ENCODE results near the gene STK33. TPM values are rescaled to one million over a fixed set of nuclear protein-coding genes. Genes with fewer than 3 reads are reported as not detected.

Gene STK33
- total RNA-seq, 1 experiment from 2014 or later, result 3.9 TPM

- ATAC-seq, result no peak
- CTCF ChIA-PET, result interaction anchor here (0.6 kb wide), 1 partner anchor 48 kb away, joined by 3 read pairs; no protein-coding TSS in a partner anchor
- H3K27me3 ChIP-seq (ENCODE audit: control insufficient read depth, insufficient read depth, low read length), result peaks cover 7% of the 10 kb centered on the region; the same call in 1 of the 2 replicates
These were observed 50.8 kb downstream of the STK33 start for GRCh38 chr11:8543278-8543677.

GRCh38 chr11:8541448-8541847, 52.6 kb downstream of the STK33 start:
- no peak for ATAC-seq
- H3K9me3 ChIP-seq (ENCODE audit: control insufficient read depth, insufficient read depth, low read depth, low read length), result no peaks in the 10 kb centered on the region
- no peak overlapping the region for H3K4me3 ChIP-seq (ENCODE audit: low read depth in 2 of 2, low read length in 2 of 2)
- H3K27ac ChIP-seq (ENCODE audit: low read length), result no peak overlapping the region
- BruUV-seq (replicated peaks), result no TSS peak
- ChIA-PET CTCF (no interaction called here), POLR2A (no interaction called here)
- TF ChIP-seq SIN3A (IDR thresholded peaks at IDR 0.05; ENCODE audit: borderline replicate concordance, insufficient read depth, low read depth, low read length) (no peak), POLR2AphosphoS5 (IDR thresholded peaks at IDR 0.05; ENCODE audit: low read depth, low read length) (no peak), TCF7L2 (IDR thresholded peaks at IDR 0.05; ENCODE audit: low read depth, low read length) (no peak)
- TF ChIP-seq, protein P1, sequence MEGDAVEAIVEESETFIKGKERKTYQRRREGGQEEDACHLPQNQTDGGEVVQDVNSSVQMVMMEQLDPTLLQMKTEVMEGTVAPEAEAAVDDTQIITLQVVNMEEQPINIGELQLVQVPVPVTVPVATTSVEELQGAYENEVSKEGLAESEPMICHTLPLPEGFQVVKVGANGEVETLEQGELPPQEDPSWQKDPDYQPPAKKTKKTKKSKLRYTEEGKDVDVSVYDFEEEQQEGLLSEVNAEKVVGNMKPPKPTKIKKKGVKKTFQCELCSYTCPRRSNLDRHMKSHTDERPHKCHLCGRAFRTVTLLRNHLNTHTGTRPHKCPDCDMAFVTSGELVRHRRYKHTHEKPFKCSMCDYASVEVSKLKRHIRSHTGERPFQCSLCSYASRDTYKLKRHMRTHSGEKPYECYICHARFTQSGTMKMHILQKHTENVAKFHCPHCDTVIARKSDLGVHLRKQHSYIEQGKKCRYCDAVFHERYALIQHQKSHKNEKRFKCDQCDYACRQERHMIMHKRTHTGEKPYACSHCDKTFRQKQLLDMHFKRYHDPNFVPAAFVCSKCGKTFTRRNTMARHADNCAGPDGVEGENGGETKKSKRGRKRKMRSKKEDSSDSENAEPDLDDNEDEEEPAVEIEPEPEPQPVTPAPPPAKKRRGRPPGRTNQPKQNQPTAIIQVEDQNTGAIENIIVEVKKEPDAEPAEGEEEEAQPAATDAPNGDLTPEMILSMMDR (IDR thresholded peaks at IDR 0.05), result no peak
- TF ChIP-seq, protein P2, sequence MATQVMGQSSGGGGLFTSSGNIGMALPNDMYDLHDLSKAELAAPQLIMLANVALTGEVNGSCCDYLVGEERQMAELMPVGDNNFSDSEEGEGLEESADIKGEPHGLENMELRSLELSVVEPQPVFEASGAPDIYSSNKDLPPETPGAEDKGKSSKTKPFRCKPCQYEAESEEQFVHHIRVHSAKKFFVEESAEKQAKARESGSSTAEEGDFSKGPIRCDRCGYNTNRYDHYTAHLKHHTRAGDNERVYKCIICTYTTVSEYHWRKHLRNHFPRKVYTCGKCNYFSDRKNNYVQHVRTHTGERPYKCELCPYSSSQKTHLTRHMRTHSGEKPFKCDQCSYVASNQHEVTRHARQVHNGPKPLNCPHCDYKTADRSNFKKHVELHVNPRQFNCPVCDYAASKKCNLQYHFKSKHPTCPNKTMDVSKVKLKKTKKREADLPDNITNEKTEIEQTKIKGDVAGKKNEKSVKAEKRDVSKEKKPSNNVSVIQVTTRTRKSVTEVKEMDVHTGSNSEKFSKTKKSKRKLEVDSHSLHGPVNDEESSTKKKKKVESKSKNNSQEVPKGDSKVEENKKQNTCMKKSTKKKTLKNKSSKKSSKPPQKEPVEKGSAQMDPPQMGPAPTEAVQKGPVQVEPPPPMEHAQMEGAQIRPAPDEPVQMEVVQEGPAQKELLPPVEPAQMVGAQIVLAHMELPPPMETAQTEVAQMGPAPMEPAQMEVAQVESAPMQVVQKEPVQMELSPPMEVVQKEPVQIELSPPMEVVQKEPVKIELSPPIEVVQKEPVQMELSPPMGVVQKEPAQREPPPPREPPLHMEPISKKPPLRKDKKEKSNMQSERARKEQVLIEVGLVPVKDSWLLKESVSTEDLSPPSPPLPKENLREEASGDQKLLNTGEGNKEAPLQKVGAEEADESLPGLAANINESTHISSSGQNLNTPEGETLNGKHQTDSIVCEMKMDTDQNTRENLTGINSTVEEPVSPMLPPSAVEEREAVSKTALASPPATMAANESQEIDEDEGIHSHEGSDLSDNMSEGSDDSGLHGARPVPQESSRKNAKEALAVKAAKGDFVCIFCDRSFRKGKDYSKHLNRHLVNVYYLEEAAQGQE (IDR thresholded peaks at IDR 0.05; ENCODE audit: insufficient read depth in 1 of 2, low read depth in 2 of 2, low read length in 1 of 2), result no peak
- H3K27me3 ChIP-seq (ENCODE audit: control insufficient read depth, insufficient read depth, low read length), result peaks cover 7% of the 10 kb centered on the region; the same call in 1 of the 2 replicates
- no peaks in the 10 kb centered on the region for H3K36me3 ChIP-seq (ENCODE audit: control insufficient read depth, insufficient read depth, low read length)
- DNase-seq (ENCODE audit: low read depth, low spot score), result no peak
- in situ Hi-C loops (cut with HindIII; ENCODE audit: low pct_unique_long_range_greater_than_20kb, low sequenced_read_pairs) (no loop called here), intact Hi-C loops (cut with micrococcal nuclease; ENCODE audit: unreplicated experiment) (no loop called here)
- H3K4me1 ChIP-seq (ENCODE audit: control insufficient read depth, insufficient read depth, low read length), result no peaks in the 10 kb centered on the region

More at GRCh38 chr11:8543278-8543677, 50.8 kb downstream of the STK33 start:
- TF ChIP-seq, protein P2 (IDR thresholded peaks at IDR 0.05; ENCODE audit: insufficient read depth in 1 of 2, low read depth in 2 of 2, low read length in 1 of 2), result no peak
- TF ChIP-seq POLR2AphosphoS5 (IDR thresholded peaks at IDR 0.05; ENCODE audit: low read depth, low read length) (no peak), TCF7L2 (IDR thresholded peaks at IDR 0.05; ENCODE audit: low read depth, low read length) (no peak), SIN3A (IDR thresholded peaks at IDR 0.05; ENCODE audit: borderline replicate concordance, insufficient read depth, low read depth, low read length) (no peak)
- TF ChIP-seq, protein P1 (IDR thresholded peaks at IDR 0.05), result no peak
- no TSS peak for BruUV-seq (replicated peaks)
- intact Hi-C loops (cut with micrococcal nuclease; ENCODE audit: unreplicated experiment), result no loop called here
- POLR2A ChIA-PET, result interaction anchor here (0.7 kb wide), 1 partner anchor 12 kb away, joined by 3 read pairs; no protein-coding TSS in a partner anchor
- DNase-seq (ENCODE audit: low read depth, low spot score), result no peak
- H3K4me1 ChIP-seq (ENCODE audit: control insufficient read depth, insufficient read depth, low read length), result no peaks in the 10 kb centered on the region
- H3K9me3 ChIP-seq (ENCODE audit: control insufficient read depth, insufficient read depth, low read depth, low read length), result no peaks in the 10 kb centered on the region
- H3K4me3 ChIP-seq (ENCODE audit: low read depth in 2 of 2, low read length in 2 of 2), result no peak overlapping the region
- no peaks in the 10 kb centered on the region for H3K36me3 ChIP-seq (ENCODE audit: control insufficient read depth, insufficient read depth, low read length)
- H3K27ac ChIP-seq (ENCODE audit: low read length), result no peak overlapping the region
- in situ Hi-C loops (cut with HindIII; ENCODE audit: low pct_unique_long_range_greater_than_20kb, low sequenced_read_pairs), result no loop called here

Data from Panc1 (cell line).